ENCODE data around the gene FRMPD2.

DNA sequence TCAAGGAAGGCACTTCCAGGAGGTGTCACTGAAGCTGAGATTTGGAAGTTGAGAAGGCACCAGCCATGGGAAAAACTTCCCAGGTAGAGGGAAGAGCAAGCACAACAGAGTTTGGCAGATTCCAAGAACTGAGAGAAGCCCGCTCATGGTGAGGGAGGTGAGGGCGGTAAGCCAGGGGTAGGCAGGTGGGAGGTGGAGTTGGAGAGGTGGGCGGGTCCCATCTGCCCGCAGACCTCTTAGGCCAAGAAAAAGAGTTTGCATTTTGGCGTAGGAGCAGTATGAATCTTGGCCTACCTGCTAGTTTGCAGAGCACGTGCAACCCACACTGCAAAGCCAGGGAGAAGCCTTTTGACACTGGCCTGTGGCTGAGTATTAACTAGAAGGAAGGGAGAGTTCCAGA lies 18.8 kb downstream of the FRMPD2 start:
- TF ChIP-seq, protein P1, sequence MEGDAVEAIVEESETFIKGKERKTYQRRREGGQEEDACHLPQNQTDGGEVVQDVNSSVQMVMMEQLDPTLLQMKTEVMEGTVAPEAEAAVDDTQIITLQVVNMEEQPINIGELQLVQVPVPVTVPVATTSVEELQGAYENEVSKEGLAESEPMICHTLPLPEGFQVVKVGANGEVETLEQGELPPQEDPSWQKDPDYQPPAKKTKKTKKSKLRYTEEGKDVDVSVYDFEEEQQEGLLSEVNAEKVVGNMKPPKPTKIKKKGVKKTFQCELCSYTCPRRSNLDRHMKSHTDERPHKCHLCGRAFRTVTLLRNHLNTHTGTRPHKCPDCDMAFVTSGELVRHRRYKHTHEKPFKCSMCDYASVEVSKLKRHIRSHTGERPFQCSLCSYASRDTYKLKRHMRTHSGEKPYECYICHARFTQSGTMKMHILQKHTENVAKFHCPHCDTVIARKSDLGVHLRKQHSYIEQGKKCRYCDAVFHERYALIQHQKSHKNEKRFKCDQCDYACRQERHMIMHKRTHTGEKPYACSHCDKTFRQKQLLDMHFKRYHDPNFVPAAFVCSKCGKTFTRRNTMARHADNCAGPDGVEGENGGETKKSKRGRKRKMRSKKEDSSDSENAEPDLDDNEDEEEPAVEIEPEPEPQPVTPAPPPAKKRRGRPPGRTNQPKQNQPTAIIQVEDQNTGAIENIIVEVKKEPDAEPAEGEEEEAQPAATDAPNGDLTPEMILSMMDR (IDR thresholded peaks at IDR 0.05; ENCODE audit: poor library complexity) = no peak
- no peak for TF ChIP-seq EZH2phosphoT487 (IDR thresholded peaks at IDR 0.05; ENCODE audit: low read depth, severe bottlenecking, unreplicated experiment)

Data from hepatocyte (in vitro differentiated cells).